HepG2 (cell line): ENCODE measurements around the gene DUS1L. TPM values are rescaled to one million over a fixed set of nuclear protein-coding genes. Genes with fewer than 3 reads are reported as not detected.

Source experiments
- ATM ChIP-seq: fragments of 450-650 bp; IDR thresholded peaks from 2 replicates; pipeline ENCODE4 v1.7.1; 2017; ENCODE audit warnings: mild to moderate bottlenecking, borderline replicate concordance
- CHD4 ChIP-seq: fragments of 200-600 bp; sonication (generic); IDR thresholded peaks from 2 replicates; pipeline ENCODE4 v1.7.0; 2017; ENCODE audit warnings: mild to moderate bottlenecking, low read length, borderline replicate concordance
- HDAC1 ChIP-seq: sonication (generic); formaldehyde crosslinking; IDR thresholded peaks from 2 replicates; pipeline ENCODE4 v1.5.1; 2020; ENCODE audit warnings: mild to moderate bottlenecking, missing genetic modification reagents
- KLF6 ChIP-seq: IDR thresholded peaks from 2 replicates; pipeline ENCODE4 v1.8.0; 2016; ENCODE audit warnings: missing biosample characterization, missing genetic modification reagents
- NPAS2 ChIP-seq: sonication (generic); formaldehyde crosslinking; IDR thresholded peaks from 2 replicates; pipeline ENCODE4 v1.8.0; 2022; ENCODE audit warnings: mild to moderate bottlenecking, missing genetic modification reagents, borderline replicate concordance
- SMYD3 ChIP-seq: sonication (generic); formaldehyde crosslinking; IDR thresholded peaks from 2 replicates; pipeline ENCODE4 v1.8.1; 2023; ENCODE audit warnings: mild to moderate bottlenecking, missing genetic modification reagents
- YEATS4 ChIP-seq: sonication (generic); formaldehyde crosslinking; IDR thresholded peaks from 2 replicates; pipeline ENCODE4 v1.4.0; 2020; ENCODE audit warnings: missing genetic modification reagents, borderline replicate concordance
- polyA plus RNA-seq, 8 experiments: library from polyadenylated mRNA; depleted of rRNA in 3 of 8; stranded (reverse) in 7 of 8; unstranded in 1 of 8; fragments of >200 nt; fragmentation: Illumina TruSeq in 4 of 8; extraction: Trizol in 4 of 8; gene quantifications; 2 replicates each; pipeline versions ENCODE4 v1.2.1 to v1.2.3, GENCODE V29; 2011 to 2016; ENCODE audit warnings: low read depth in 4 of 8, missing spikeins in 1 of 8, mixed read lengths in 1 of 8; ENCODE audit not compliant: insufficient read depth in 1 of 8
- total RNA-seq, 5 experiments: library from RNA; depleted of rRNA; stranded (reverse); fragments of >200 nt; fragmentation: Illumina TruSeq; extraction: Trizol; gene quantifications; 2 replicates each; pipeline ENCODE4 v1.2.3, GENCODE V29; 2016; ENCODE audit warnings: low read depth in 1 of 5
- TF ChIP-seq, protein P1 (sequence below), 2 experiments: fragments of 450-650 bp in 1 of 2; sonication (generic) in 1 of 2; formaldehyde crosslinking in 1 of 2; IDR thresholded peaks; 2 replicates each; pipeline versions ENCODE4 v1.6.1 to v1.8.0; 2016 to 2022; ENCODE audit warnings: antibody characterized with exemption in 1 of 2, mild to moderate bottlenecking in 1 of 2, missing genetic modification reagents in 1 of 2
- TF ChIP-seq, protein P2 (sequence below): IDR thresholded peaks from 2 replicates; pipeline ENCODE4 v1.6.1; 2016
- TF ChIP-seq, protein P3 (sequence below): IDR thresholded peaks from 2 replicates; pipeline ENCODE4 v1.6.1; 2016; ENCODE audit warnings: low read depth, control low read depth
- TF ChIP-seq, protein P4 (sequence below): sonication (generic); formaldehyde crosslinking; IDR thresholded peaks from 2 replicates; pipeline ENCODE4 v1.8.0; 2022; ENCODE audit warnings: mild to moderate bottlenecking, missing genetic modification reagents
- TF ChIP-seq, protein P5 (sequence below): sonication (generic); formaldehyde crosslinking; IDR thresholded peaks from 2 replicates; pipeline ENCODE4 v1.4.0; 2020; ENCODE audit warnings: missing genetic modification reagents, borderline replicate concordance

The DUS1L gene
- total and polyA plus RNA-seq, 2 of the 13 experiments (the other 11 are each of a cell fraction or from before 2014, with no cell fraction given), result 81.0 to 109 TPM

DNA sequence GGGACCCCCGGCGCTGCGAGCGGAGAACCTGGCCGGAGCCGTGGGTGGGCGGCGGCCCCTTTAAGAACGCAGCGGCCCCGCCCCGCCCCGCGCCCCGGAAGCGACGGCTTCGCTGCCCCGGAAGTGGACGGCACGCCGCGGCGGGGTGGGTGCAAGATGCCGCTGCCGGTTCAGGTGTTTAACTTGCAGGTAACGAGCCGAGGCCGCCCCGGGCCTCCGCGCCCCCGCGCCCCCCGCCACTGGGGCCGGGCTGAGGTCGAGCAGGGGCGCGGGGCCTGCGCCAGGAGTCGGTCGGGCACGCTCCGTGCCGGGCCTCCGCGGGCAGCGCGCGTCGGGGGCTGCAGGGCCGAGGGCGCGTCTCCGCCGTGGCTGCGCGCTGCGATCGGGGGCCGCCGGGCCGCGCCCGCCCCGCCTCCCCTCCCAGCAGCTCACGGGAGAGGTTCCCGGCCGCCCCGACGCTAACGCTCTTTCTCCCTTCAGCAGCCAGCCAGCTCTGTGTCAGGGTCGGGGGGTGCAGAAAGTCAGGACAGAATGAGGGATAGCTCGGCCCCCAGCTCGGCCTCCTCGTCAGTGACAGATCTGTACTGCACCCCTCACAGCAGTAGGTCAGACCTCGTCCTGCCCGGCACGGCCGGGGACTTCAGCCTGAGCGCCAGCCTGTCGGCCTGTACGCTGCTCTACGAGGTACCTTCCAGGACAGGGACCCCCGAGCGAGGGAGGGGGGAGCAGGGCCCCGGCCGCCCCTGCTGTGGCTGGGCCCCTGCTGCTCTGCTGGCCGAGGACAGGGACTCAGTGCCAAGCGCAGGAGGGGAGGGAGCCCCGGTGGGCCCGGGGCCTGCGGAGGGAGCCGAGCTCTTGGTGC is 13.6 kb downstream of the DUS1L start, which contains the start of the genes GPS1 and RFNG (continued):
- TF ChIP-seq, protein P1, sequence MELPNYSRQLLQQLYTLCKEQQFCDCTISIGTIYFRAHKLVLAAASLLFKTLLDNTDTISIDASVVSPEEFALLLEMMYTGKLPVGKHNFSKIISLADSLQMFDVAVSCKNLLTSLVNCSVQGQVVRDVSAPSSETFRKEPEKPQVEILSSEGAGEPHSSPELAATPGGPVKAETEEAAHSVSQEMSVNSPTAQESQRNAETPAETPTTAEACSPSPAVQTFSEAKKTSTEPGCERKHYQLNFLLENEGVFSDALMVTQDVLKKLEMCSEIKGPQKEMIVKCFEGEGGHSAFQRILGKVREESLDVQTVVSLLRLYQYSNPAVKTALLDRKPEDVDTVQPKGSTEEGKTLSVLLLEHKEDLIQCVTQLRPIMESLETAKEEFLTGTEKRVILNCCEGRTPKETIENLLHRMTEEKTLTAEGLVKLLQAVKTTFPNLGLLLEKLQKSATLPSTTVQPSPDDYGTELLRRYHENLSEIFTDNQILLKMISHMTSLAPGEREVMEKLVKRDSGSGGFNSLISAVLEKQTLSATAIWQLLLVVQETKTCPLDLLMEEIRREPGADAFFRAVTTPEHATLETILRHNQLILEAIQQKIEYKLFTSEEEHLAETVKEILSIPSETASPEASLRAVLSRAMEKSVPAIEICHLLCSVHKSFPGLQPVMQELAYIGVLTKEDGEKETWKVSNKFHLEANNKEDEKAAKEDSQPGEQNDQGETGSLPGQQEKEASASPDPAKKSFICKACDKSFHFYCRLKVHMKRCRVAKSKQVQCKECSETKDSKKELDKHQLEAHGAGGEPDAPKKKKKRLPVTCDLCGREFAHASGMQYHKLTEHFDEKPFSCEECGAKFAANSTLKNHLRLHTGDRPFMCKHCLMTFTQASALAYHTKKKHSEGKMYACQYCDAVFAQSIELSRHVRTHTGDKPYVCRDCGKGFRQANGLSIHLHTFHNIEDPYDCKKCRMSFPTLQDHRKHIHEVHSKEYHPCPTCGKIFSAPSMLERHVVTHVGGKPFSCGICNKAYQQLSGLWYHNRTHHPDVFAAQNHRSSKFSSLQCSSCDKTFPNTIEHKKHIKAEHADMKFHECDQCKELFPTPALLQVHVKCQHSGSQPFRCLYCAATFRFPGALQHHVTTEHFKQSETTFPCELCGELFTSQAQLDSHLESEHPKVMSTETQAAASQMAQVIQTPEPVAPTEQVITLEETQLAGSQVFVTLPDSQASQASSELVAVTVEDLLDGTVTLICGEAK (IDR thresholded peaks at IDR 0.05), result no peak
- TF ChIP-seq, protein P1 (CRISPR knock-in tag; IDR thresholded peaks at IDR 0.05), result 0 out of 2 replicates have a peak, but pooled peaks have one; percentile 19
- TF ChIP-seq, protein P2, sequence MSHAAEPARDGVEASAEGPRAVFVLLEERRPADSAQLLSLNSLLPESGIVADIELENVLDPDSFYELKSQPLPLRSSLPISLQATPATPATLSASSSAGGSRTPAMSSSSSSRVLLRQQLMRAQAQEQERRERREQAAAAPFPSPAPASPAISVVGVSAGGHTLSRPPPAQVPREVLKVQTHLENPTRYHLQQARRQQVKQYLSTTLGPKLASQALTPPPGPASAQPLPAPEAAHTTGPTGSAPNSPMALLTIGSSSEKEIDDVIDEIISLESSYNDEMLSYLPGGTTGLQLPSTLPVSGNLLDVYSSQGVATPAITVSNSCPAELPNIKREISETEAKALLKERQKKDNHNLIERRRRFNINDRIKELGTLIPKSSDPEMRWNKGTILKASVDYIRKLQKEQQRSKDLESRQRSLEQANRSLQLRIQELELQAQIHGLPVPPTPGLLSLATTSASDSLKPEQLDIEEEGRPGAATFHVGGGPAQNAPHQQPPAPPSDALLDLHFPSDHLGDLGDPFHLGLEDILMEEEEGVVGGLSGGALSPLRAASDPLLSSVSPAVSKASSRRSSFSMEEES (CRISPR knock-in tag), result no peak
- TF ChIP-seq SMYD3 (CRISPR knock-in tag) (no peak), CHD4 (no peak), NPAS2 (CRISPR knock-in tag) (no peak), KLF6 (CRISPR knock-in tag) (no peak; the same call in 1 of the 2 replicates), HDAC1 (peak; percentile 73; the same call in 1 of the 2 replicates), YEATS4 (CRISPR knock-in tag) (peak; percentile 34; the same call in 1 of the 2 replicates), ATM (no peak)
- TF ChIP-seq, protein P3, sequence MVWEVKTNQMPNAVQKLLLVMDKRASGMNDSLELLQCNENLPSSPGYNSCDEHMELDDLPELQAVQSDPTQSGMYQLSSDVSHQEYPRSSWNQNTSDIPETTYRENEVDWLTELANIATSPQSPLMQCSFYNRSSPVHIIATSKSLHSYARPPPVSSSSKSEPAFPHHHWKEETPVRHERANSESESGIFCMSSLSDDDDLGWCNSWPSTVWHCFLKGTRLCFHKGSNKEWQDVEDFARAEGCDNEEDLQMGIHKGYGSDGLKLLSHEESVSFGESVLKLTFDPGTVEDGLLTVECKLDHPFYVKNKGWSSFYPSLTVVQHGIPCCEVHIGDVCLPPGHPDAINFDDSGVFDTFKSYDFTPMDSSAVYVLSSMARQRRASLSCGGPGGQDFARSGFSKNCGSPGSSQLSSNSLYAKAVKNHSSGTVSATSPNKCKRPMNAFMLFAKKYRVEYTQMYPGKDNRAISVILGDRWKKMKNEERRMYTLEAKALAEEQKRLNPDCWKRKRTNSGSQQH (CRISPR knock-in tag), result 0 out of 2 replicates have a peak, but pooled peaks have one; percentile 51
- TF ChIP-seq, protein P4, sequence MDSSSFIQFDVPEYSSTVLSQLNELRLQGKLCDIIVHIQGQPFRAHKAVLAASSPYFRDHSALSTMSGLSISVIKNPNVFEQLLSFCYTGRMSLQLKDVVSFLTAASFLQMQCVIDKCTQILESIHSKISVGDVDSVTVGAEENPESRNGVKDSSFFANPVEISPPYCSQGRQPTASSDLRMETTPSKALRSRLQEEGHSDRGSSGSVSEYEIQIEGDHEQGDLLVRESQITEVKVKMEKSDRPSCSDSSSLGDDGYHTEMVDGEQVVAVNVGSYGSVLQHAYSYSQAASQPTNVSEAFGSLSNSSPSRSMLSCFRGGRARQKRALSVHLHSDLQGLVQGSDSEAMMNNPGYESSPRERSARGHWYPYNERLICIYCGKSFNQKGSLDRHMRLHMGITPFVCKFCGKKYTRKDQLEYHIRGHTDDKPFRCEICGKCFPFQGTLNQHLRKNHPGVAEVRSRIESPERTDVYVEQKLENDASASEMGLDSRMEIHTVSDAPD (CRISPR knock-in tag), result no peak
- TF ChIP-seq, protein P5, sequence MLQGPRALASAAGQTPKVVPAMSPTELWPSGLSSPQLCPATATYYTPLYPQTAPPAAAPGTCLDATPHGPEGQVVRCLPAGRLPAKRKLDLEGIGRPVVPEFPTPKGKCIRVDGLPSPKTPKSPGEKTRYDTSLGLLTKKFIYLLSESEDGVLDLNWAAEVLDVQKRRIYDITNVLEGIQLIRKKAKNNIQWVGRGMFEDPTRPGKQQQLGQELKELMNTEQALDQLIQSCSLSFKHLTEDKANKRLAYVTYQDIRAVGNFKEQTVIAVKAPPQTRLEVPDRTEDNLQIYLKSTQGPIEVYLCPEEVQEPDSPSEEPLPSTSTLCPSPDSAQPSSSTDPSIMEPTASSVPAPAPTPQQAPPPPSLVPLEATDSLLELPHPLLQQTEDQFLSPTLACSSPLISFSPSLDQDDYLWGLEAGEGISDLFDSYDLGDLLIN (CRISPR knock-in tag), result no peak
